ENCODE data around the gene COMMD8.

The COMMD8 gene

DNA sequence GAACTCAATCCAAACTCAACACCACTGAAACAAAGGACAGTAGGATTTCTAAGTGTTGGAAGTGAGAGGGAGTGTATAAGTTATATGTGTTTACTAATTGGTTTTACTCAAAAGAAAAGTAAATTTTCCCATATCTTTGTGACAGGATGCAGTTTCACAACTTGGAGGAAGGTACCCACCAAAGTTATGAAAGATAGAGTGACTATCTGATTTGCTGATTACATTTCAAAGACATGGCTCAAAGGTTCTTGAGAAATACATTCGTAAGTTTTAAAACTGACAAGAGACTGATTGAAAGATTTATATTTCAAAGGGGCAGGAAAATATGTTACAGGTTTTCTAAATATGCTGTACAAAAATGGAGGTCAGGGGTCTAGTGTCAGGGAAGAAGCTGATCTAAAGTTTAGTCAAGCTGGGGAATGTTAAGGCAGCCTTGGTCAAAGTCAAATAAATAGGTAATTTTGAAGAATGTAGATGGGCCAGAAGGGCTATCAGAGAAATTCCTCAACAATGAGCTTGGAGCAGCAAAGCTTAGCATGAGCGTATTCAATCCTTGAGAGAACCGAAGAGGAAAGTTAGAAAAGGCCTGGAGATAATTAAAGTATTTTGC is 9.7 kb upstream of the COMMD8 start:
- DNase-seq (ENCODE audit: low read depth in 1 of 2, low spot score in 1 of 2): no peak

DNA sequence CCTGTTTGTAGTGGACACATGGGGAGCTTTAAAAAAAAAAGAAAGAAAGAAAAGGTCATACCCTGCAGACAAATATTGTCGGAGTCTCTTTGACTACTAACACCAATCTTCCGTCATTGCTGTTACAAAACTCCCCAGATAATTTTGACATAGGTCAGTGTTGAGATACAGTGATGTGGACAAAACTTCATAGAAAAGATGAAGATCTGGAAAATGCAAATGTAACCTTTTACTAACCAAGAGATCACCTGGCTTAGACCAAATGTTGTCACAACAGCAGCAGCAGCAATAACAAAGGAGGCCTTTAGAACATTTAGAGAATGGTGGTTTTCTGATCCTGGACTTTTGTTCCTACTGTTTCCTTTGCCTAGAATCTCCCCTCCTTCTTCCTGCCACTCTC is 8.1 kb upstream of the COMMD8 start:
- DNase-seq (ENCODE audit: low read depth in 1 of 2, low spot score in 1 of 2): no peak

DNA sequence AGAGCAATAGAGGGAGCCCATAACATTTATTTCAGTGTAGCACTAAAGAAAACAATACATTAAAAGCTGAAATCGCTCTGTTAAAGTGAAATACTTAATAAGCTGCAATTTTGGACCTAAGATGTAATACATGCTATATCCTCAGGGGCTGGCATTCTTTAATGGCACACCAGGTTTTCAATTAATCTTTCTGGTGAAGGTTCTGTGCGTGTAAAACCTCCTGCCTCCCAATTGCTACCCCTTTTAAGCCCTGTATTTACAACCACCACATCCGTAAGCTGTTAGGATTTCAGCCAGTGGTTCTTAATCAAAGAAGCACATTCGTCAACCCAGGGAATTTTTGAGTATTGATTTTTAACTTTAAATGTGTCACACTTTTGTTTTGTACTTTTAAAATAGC is 7.6 kb upstream of the COMMD8 start:
- DNase-seq (ENCODE audit: low read depth in 1 of 2, low spot score in 1 of 2): no peak

DNA sequence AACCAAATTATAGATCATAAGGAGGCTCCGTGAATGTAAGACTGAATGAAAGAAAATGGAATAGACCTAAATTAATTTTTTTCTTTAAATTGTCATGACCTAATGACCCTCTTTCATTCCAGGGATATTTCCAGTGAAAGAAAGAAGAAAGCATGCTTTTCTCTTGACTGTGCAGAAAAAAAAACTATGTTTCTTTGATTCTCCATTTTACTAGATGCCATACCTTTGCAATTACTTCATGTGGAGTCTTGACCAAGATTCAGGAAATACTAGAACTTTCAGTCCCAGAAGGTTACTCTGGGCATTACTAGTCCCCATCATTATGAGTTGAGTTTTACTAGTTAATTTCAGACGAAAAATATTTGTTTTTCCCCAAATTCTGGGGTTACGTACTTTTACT is 6.4 kb upstream of the COMMD8 start:
- DNase-seq (ENCODE audit: low read depth in 1 of 2, low spot score in 1 of 2): no peak

DNA sequence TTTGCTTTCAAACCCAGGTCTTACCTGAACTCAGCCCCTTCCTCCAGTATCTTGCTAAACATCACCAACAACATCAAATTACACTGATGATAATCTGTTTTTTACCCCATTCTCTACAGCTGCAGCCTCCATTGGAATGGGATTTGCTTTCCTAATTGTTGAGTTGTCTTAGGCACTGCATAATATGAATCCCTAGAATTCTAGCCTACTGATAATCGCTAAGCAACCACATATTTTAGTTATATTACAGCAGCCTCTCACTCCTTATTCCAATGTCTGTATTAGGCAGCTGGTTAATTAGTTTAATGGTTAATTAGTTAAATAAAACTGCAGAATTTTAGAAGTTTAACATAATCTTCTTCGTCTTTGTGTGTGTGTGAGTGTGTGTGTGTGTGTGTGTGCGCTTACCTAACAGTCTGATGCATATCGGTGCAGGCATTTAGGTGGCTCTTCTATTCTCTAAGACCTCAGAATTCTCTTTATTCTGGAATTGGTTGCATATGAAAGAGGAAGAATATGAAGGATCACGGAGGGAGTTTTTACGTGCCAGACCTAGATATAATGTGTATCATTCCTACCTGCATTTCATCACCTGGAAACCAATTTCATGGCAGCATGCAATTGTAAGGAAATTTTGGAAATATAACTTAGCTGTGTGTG is 5.3 kb upstream of the COMMD8 start:
- DNase-seq (ENCODE audit: low read depth in 1 of 2, low spot score in 1 of 2): no peak

DNA sequence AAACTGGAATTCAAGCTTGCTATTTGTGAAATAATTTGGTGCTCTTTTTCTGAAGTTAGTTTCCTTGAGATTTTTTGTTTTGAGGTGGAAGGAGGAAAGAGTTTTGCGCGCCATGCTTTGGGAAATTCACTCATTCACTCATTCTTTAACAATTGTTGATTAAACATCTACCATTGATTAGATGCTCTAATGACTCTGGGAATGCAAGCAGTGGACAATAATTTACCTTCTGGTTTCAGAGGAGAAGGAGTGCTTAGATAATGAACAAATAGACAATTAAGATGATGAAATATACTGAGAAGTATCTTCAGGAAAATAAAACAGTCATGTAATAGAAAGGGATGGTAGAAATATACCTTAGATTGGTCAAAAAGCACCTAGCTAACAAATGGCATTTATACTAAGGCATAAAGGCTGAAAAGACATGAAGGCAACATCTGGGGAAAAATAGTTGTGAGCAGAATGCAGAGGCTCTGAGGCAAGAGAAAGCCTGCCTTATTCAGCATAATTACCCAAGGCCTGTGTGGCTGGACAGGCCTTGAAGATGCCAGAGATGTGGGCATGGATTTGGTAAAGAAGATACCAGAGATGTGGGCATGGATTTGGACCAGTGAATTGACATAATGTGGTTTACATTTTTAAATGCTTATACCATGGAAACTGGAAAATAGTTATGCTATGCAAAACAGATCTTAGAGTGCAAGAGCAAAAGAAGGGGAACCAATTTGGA is 2.7 kb upstream of the COMMD8 start:
- DNase-seq (ENCODE audit: low read depth in 1 of 2, low spot score in 1 of 2): no peak

DNA sequence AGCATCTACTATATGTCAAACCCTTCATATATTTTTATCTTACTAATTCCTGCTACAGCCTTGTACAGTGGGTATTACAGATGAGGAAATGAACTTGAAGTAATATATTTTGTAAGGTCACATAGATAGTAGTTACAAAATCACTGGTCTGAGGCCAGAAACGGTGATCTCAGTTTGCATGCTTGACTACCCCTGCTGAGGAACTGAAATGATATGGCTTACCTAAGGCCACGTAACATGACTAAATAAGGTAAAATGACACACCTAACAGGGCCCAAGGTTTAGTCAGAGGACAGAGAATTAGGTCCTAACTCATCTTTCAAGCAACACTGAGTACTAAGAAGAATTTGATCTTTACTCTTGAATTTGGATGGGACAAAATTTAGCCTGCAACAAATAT is 1.5 kb upstream of the COMMD8 start:
- DNase-seq (ENCODE audit: low read depth in 1 of 2, low spot score in 1 of 2): no peak

DNA sequence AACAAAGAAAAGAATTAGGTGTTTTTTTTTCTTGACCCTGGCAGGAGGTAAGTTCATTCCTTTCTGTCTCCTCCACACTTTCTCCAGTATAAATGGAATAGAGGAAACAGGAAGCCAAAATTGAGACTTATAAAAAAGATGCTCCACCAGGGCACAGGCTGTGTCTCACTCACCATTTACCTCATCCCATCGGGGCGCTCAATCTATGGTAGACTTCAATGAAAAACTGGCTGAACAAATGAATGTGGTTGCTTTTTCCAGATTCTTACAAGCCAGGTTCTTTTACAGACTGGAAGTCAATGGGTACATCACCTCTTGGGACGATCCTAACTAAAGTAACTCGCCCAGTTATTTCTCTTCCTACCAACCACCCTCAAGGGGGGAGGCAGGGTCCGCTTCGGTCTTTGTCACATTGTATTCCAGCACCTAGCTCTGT is 685 bp downstream of the COMMD8 start:
- no peak for DNase-seq (ENCODE audit: low read depth in 1 of 2, low spot score in 1 of 2)

DNA sequence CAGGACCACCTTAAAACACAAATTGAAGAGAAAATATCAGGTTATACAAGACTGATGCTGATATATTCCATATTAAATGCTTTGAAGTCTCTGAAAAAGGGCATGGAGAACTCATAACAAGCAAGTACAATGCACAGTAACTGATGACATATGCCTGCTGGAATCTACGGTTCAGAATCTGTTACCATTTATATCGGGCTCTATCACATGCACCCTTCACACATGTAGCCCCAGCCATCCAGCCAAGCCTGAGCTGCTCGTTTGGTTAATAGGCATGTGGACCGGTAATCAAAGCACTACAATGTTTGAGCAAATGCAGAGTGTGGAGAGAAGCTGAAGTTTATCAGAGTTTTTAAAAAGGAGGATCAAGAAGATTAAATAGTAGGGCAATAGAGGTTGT is 11.8 kb downstream of the COMMD8 start:
- no peak for DNase-seq (ENCODE audit: low read depth in 1 of 2, low spot score in 1 of 2)

DNA sequence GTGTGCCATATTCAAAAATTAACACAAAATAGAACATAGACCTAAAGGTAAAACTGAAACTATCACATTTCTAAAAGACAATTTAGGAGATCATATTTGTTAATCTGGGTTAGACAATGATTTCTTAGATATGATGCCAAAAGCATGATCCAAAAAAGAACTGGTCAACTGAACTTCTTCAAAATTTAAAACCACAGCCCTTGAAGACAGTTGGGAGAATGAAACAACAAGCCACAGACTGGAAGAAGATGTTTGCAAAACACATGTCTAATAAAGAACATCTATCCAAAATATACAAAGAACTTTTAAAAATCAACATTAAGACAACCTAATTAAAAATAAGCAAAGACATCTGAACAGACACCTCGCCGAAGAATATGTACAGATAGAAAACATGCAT is 19.5 kb downstream of the COMMD8 start:
- DNase-seq (ENCODE audit: low read depth in 1 of 2, low spot score in 1 of 2): no peak

DNA sequence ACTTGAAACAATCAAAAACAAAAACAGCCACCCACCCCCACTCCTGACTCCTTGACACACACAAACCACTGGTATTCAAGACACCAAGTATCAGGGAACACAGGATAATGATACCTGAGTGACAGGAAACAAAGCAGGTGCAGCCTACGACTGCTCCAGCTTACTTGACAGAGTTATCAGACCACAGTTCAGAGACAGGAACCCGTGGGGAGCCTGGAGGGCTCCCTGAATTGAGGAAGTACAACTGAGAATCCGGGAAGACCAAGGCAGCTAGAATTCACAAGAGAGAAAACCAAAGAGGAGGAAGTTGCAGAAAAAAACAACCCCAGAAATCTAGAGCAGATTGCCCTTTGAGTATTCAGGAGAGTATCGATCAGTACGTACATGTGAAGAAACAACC is 20.5 kb downstream of the COMMD8 start:
- DNase-seq (ENCODE audit: low read depth in 1 of 2, low spot score in 1 of 2): no peak

DNA sequence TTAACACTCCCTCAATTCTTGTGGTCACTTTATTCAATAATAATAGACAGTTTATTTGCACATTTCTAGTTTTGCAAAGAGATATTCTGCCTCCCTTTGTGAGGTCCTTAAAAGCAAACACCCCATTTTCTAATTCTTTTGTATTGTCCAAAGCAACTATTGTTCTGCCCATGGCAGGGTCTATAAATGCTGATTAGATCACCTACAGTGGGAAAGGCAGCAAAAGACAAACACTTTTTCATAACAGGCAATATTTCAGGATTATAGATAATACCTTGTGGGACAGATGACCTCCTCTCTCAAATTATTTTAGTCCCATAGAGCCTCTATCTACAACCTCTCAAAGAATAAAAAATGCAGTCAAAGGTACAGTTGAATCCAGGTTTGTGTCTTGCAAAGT is 28.6 kb downstream of the COMMD8 start:
- DNase-seq (ENCODE audit: low read depth in 1 of 2, low spot score in 1 of 2): no peak

DNA sequence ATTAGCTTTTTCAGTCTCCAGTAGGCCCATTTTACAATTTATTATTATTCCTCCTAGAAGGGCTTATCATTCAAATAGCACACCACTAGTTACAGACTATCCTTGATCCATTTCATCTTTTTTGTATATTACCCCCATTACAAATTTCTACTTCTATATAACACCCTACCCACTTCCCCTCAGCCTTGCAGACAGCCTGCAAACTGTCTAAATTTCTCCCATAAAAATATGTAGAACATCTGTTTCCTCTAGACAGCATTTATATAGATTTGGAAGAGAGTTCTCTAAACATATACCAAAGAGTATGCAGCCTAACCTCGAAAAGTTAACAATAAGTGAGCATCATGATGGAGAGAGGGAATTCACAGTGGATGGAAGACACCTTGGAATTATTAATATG is 30.8 kb downstream of the COMMD8 start:
- DNase-seq (ENCODE audit: low read depth in 1 of 2, low spot score in 1 of 2): no peak

DNA sequence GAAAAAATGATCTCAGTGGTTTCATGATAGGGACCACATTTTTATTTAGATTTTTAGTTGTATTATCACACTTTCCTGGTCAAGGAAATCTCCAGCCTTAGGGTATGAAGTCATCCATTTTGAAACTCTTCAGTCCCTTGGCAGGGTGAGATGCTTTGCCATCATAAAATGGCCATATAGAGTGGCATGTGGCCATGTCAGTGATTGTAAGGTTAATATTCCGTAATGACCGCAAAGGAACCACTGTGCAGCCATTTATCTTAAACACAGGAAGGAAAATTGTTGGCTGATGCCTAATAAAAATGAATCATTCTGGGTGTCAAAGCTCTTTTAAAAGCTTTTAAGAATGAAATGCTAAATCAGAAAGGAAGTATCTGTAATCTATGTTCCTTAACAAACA is 35.6 kb downstream of the COMMD8 start:
- no peak for DNase-seq (ENCODE audit: low read depth in 1 of 2, low spot score in 1 of 2)

DNA sequence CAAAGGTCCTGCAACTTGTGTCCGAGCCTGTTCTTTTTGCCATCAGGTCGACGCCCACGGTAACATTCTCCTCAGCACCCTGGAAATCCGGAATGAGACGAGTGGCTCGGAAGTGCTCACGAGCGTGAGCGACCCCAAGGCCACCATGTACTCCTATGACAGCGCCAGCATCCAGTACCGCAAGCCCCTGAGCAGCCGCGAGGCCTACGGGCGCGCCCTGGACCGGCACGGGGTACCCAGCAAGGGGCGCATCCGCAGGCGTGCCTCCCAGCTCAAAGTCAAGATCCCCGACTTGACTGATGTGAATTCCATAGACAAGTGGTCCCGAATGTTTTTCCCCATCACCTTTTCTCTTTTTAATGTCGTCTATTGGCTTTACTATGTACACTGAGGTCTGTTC is 37.9 kb downstream of the COMMD8 start:
- DNase-seq (ENCODE audit: low read depth in 1 of 2, low spot score in 1 of 2): no peak

DNA sequence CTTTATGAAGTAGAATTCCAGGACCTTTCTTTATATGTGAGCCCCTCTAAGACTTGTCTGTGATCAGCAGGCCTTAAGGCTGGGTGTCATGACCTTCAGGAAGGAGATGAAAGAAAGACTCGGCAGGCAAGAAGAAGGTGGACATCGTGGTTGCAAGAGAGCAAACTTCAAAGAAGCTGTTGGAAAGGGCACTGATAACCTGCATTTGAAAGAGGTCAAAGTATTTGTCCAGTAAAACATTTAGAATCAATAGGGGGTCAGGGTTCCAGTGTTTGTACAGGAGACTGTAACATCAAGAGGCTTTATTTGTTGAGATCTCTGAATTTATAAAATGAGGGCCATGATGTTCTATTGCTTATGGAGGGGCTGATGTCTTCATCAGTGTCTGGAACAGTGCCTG is 44.2 kb downstream of the COMMD8 start:
- DNase-seq (ENCODE audit: low read depth in 1 of 2, low spot score in 1 of 2): no peak

DNA sequence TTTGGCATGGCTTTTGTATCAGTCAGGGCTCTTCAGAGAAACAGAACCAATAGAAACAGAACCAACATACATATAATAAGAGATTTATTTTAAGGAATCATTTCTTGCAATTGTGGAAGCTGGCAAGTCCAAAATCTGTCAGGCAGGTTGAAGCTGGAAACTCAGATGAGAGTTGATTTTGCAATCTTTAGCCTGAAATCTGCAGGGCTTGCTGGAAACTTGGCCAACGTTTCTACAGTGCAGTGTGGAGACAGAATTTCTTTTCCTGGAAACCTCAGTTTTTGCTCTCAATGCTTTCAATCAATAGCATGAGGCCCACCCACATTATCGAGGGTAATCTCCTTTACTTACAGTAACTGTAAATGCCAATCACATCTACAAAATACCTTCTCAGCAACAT is 45.4 kb downstream of the COMMD8 start:
- no peak for DNase-seq (ENCODE audit: low read depth in 1 of 2, low spot score in 1 of 2)

DNA sequence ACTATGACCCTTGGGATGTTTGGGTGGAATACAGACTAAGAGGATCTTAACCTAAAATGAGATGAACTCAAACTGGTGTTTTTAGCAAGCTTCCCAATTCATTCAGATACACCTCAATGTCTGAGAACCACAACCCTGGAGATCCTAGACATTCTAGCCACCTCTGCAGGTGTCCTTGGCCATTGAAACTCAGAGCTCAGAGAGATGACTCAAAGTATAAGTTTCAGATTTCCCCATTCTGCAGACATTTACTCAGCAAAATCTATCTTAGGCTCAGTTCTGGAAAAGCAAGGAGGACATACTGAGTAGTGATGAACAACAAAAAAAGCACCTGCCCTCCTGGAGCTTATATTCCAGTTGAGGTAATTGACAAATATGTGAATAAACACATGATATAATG is 47.8 kb downstream of the COMMD8 start:
- DNase-seq (ENCODE audit: low read depth in 1 of 2, low spot score in 1 of 2): no peak

DNA sequence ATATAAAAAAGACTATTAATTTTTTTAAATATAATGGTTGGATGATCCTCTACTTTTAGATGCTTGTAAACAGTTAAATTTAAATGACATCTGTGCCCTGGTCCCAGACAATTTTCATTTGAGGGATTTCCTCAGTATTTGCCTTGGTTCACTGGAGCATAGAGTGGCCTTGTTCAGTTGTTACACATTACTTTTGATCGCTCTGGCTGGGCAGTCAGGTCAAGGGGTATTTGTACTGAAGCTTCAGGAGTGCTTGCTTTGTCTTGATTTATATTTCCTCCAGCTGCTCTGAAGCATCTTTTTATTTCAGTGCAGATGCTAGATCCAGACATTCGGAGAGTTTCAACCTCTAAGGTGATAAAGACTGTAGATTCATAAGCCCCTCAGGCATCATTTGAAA is 50.0 kb downstream of the COMMD8 start:
- no peak for DNase-seq (ENCODE audit: low read depth in 1 of 2, low spot score in 1 of 2)

DNA sequence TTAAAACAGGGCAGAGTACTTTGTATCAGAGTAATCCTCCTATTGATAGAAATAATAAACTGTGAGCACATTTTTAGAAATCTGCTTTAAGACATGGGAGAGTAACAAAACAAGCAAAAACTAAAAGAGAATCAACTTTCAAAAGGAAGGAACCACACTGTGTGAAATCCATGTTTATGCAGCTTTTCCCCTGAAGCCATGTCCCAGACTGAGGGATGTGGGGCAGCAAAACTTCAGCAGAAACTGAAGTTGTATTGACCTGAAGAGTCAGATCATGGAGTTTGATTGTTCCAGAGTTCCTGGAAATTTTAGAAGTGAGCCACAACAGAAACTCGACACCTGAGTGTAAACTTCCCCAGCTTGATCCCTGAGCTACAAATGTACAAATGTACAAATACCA is 53.2 kb downstream of the COMMD8 start:
- no peak for DNase-seq (ENCODE audit: low read depth in 1 of 2, low spot score in 1 of 2)

DNA sequence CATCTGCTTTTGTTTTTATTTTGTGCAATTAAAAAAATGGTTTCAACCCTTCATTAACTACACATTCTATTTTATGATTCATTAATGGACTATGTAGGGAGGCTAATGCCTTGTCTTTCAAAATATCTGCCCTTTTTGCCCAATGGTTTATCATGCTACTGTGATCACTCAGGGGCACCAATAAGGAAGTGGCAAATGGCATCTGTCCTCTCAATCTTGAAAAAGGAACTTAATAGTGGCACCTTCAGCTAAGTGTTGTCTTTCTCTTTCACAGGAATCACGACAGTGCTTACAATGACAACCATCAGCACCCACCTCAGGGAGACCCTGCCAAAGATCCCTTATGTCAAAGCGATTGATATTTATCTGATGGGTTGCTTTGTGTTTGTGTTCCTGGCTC is 57.1 kb downstream of the COMMD8 start:
- no peak for DNase-seq (ENCODE audit: low read depth in 1 of 2, low spot score in 1 of 2)
